ENCODE results near the gene P2RY12.

Gene P2RY12

DNA sequence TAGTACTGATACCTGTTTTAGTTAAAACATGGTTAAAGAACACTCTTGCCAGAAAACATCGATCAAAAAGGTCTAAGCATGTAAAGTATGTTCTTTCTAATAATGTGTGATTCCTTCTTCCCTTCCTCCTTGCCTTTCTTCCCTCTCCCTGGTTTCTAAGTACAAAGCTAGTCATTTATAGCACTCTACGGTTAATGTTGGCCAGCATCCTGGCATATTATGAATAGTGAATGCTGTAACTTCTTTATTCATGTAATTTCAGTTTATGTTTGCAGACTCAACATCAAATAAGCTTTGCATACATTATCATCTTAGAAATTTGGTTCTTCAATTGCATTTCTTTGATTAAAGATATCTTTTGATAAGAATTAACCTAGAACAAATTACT is 27.1 kb downstream of the P2RY12 start:
- peak overlapping the region; percentile 29 for H3K27ac ChIP-seq (ENCODE audit: low read depth, low read length)
- TF ChIP-seq, protein P1, sequence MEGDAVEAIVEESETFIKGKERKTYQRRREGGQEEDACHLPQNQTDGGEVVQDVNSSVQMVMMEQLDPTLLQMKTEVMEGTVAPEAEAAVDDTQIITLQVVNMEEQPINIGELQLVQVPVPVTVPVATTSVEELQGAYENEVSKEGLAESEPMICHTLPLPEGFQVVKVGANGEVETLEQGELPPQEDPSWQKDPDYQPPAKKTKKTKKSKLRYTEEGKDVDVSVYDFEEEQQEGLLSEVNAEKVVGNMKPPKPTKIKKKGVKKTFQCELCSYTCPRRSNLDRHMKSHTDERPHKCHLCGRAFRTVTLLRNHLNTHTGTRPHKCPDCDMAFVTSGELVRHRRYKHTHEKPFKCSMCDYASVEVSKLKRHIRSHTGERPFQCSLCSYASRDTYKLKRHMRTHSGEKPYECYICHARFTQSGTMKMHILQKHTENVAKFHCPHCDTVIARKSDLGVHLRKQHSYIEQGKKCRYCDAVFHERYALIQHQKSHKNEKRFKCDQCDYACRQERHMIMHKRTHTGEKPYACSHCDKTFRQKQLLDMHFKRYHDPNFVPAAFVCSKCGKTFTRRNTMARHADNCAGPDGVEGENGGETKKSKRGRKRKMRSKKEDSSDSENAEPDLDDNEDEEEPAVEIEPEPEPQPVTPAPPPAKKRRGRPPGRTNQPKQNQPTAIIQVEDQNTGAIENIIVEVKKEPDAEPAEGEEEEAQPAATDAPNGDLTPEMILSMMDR (IDR thresholded peaks at IDR 0.05; ENCODE audit: low read depth, low read length, poor library complexity, severe bottlenecking) = no peak
- no peak for TF ChIP-seq EZH2phosphoT487 (IDR thresholded peaks at IDR 0.05; ENCODE audit: borderline replicate concordance, low read length)
- no peaks in the 10 kb centered on the region for H3K9me3 ChIP-seq (ENCODE audit: control insufficient read depth, insufficient read depth, low read length)
- H3F3A ChIP-seq (ENCODE audit: control insufficient read depth, insufficient read depth) = no peaks in the 10 kb centered on the region; the same call in 1 of the 2 replicates
- H3K27me3 ChIP-seq (ENCODE audit: control insufficient read depth, low read length) = no peaks in the 10 kb centered on the region
- H3K36me3 ChIP-seq (ENCODE audit: control insufficient read depth, low read length) = 0 out of 2 replicates have a peak, but pooled peaks cover 2% of the 10 kb centered on the region
- peaks cover 58% of the 10 kb centered on the region for H3K4me1 ChIP-seq (ENCODE audit: control insufficient read depth, low read length)
- no peaks in the 10 kb centered on the region for H3K9me2 ChIP-seq (replicated peaks; ENCODE audit: control insufficient read depth, low read length)
- H3K4me3 ChIP-seq (ENCODE audit: low read length) = no peak overlapping the region
- no peaks in the 10 kb centered on the region for H4K20me1 ChIP-seq (ENCODE audit: control insufficient read depth, insufficient read depth, low read depth, low read length)
- H3K79me2 ChIP-seq (ENCODE audit: control insufficient read depth, low read length) = no peaks in the 10 kb centered on the region
- H3K4me2 ChIP-seq (ENCODE audit: low read length) = peak overlapping the region; percentile 24

DNA sequence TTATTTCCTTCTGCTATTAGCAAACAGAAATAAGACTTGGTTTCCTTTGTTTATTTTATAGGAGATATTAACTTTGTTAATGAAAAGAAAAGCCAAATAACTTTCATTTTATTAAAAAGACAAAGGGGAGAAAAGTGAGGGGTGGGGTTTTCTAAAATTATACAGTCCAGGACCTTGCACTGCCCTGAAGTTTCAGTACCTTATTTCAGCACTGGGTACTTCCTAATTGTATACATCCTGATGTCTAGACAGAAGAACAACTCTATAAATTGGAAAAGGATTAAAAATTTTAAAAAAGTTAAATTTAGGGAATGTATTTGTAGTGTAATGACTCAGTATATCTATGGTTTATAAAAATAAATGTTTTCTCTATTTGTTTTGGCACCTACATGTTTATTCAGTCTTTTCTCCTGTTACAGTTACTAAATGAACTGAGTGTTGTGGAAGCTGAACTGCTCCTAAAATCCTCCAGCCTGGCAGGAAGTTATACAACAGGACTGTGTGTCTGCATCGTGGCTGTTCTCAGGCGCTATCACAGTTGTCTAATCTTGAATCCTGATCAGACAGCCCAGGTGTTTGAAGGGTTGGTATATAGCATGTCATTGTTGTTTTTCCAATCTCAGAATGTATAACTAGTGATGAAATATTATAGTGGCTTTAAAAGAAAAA is 27.6 kb downstream of the P2RY12 start:
- Histone ChIP-seq H4K20me1 (ENCODE audit: control insufficient read depth, insufficient read depth, low read depth, low read length) (no peaks in the 10 kb centered on the region), H3F3A (ENCODE audit: control insufficient read depth, insufficient read depth) (no peaks in the 10 kb centered on the region; the same call in 1 of the 2 replicates), H3K27me3 (ENCODE audit: control insufficient read depth, low read length) (no peaks in the 10 kb centered on the region), H3K4me1 (ENCODE audit: control insufficient read depth, low read length) (peaks cover 58% of the 10 kb centered on the region), H3K36me3 (ENCODE audit: control insufficient read depth, low read length) (no peaks in the 10 kb centered on the region), H3K4me2 (ENCODE audit: low read length) (peak overlapping the region; percentile 24), H3K27ac (ENCODE audit: low read depth, low read length) (peak overlapping the region; percentile 29), H3K79me2 (ENCODE audit: control insufficient read depth, low read length) (no peaks in the 10 kb centered on the region), H3K9me2 (replicated peaks; ENCODE audit: control insufficient read depth, low read length) (no peaks in the 10 kb centered on the region), H3K4me3 (ENCODE audit: low read length) (no peak overlapping the region), H3K9me3 (ENCODE audit: control insufficient read depth, insufficient read depth, low read length) (no peaks in the 10 kb centered on the region)
- TF ChIP-seq EZH2phosphoT487 (IDR thresholded peaks at IDR 0.05; ENCODE audit: borderline replicate concordance, low read length) = no peak
- TF ChIP-seq, protein P1 (IDR thresholded peaks at IDR 0.05; ENCODE audit: low read depth, low read length, poor library complexity, severe bottlenecking) = no peak

DNA sequence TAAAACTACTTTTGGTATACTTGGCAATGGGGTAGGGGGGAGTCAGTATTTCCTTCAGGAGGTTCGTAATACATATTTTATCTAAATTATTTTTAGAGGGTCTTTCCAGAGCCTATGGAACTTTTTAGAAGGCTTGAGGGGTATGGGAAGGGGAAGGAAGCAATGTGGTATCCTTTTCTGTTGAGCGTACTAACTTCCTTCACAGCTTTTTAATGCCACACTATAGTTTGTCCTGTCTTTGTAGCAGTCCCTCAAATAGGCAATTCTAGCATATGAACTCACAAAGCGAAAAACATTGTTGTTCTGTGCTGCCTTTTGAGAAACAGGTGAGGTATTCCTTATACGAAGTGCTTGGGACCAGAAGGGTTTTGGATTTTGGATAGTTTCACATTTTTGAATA is 32.9 kb downstream of the P2RY12 start:
- H3K27ac ChIP-seq (ENCODE audit: low read depth, low read length) = no peak overlapping the region
- TF ChIP-seq, protein P1 (IDR thresholded peaks at IDR 0.05; ENCODE audit: low read depth, low read length, poor library complexity, severe bottlenecking) = no peak
- no peak for TF ChIP-seq EZH2phosphoT487 (IDR thresholded peaks at IDR 0.05; ENCODE audit: borderline replicate concordance, low read length)
- H3K4me1 ChIP-seq (ENCODE audit: control insufficient read depth, low read length) = peaks cover 25% of the 10 kb centered on the region
- H3K9me2 ChIP-seq (replicated peaks; ENCODE audit: control insufficient read depth, low read length) = no peaks in the 10 kb centered on the region
- no peaks in the 10 kb centered on the region for H3K9me3 ChIP-seq (ENCODE audit: control insufficient read depth, insufficient read depth, low read length)
- H3K4me2 ChIP-seq (ENCODE audit: low read length) = peak overlapping the region; percentile 16; the same call in 1 of the 2 replicates
- H3F3A ChIP-seq (ENCODE audit: control insufficient read depth, insufficient read depth) = no peaks in the 10 kb centered on the region
- no peaks in the 10 kb centered on the region for H3K27me3 ChIP-seq (ENCODE audit: control insufficient read depth, low read length)
- no peaks in the 10 kb centered on the region for H4K20me1 ChIP-seq (ENCODE audit: control insufficient read depth, insufficient read depth, low read depth, low read length)
- no peak overlapping the region for H3K4me3 ChIP-seq (ENCODE audit: low read length)
- no peaks in the 10 kb centered on the region for H3K36me3 ChIP-seq (ENCODE audit: control insufficient read depth, low read length)
- H3K79me2 ChIP-seq (ENCODE audit: control insufficient read depth, low read length) = no peaks in the 10 kb centered on the region

Data from DOHH2 (cell line).